Panc1 (cell line): ENCODE results near the gene EHMT2. TPM values are rescaled to one million over a fixed set of nuclear protein-coding genes. Genes with fewer than 3 reads are reported as not detected.
"Not testable (repeated sequence)": the region's sequence is repeated elsewhere in the genome, so short reads cannot be mapped to it uniquely, and the experiment has no call there.

Experiments used
- ATAC-seq: fragments of 200-7000 bp; cut with Tn5 transposase; 2 replicates; pipeline ENCODE4 v1.9.1; 2020; ENCODE audit warnings: mild to moderate bottlenecking, moderate library complexity
- BruUV-seq: library from RNA; stranded (reverse); fragments of 400-500 nt; replicated peaks from 2 replicates; lab custom pipeline; 2021; lab: Mats Ljungman, UMichigan
- CTCF ChIA-PET: fragments of 300-600 bp; sonication (Branson Sonifier 250); formaldehyde crosslinking; loops from one replicate; lab custom pipeline; 2022; ENCODE audit warnings: antibody characterized with exemption; lab: Charles Lee
- POLR2A ChIA-PET: fragments of 300-600 bp; sonication (Branson Sonifier 250); formaldehyde crosslinking; loops from one replicate; lab custom pipeline; 2022; ENCODE audit warnings: antibody characterized with exemption; lab: Charles Lee
- DNase-seq: peaks from one replicate; pipeline ENCODE4 v3.0.0-alpha.2; 2010; ENCODE audit warnings: low read depth, low spot score
- H3K27ac ChIP-seq: 2 replicates; pipeline ENCODE4 v1.5.1; 2011; ENCODE audit warnings: mild to moderate bottlenecking, low read length, inconsistent platforms
- H3K27me3 ChIP-seq: fragments of 200-500 bp; sonication (Bioruptor generic); 2 replicates; pipeline ENCODE4 v1.6.0; 2014; ENCODE audit warnings: low read length, inconsistent platforms; ENCODE audit not compliant: control insufficient read depth, insufficient read depth
- H3K36me3 ChIP-seq: fragments of 200-500 bp; sonication (Bioruptor generic); 2 replicates; pipeline ENCODE4 v1.5.1; 2014; ENCODE audit warnings: inconsistent platforms, mild to moderate bottlenecking, low read length, moderate library complexity; ENCODE audit not compliant: control insufficient read depth, insufficient read depth
- H3K4me1 ChIP-seq: 2 replicates; pipeline ENCODE4 v1.5.1; 2011; ENCODE audit warnings: inconsistent platforms, mild to moderate bottlenecking, low read length, moderate library complexity; ENCODE audit not compliant: control insufficient read depth, insufficient read depth
- H3K4me3 ChIP-seq, 2 experiments: 2 replicates each; pipeline ENCODE4 v1.5.1; 2011 to 2012; ENCODE audit warnings: low read depth in 2 of 2, low read length in 2 of 2, mild to moderate bottlenecking in 2 of 2, inconsistent platforms in 1 of 2, moderate library complexity in 1 of 2
- H3K9me3 ChIP-seq: fragments of 200-500 bp; sonication (Bioruptor generic); 2 replicates; pipeline ENCODE4 v1.5.1; 2014; ENCODE audit warnings: low read depth, mild to moderate bottlenecking, inconsistent platforms, low read length, moderate library complexity; ENCODE audit not compliant: control insufficient read depth, insufficient read depth
- POLR2AphosphoS5 ChIP-seq: IDR thresholded peaks from 2 replicates; pipeline ENCODE4 v1.6.1; 2012; ENCODE audit warnings: mild to moderate bottlenecking, low read depth, low read length, moderate library complexity
- SIN3A ChIP-seq: IDR thresholded peaks from 2 replicates; pipeline ENCODE4 v1.6.1; 2012; ENCODE audit warnings: low read depth, mild to moderate bottlenecking, low read length, moderate library complexity, borderline replicate concordance; ENCODE audit not compliant: insufficient read depth
- TCF7L2 ChIP-seq: IDR thresholded peaks from 2 replicates; pipeline ENCODE4 v1.6.1; 2011; ENCODE audit warnings: mild to moderate bottlenecking, low read depth, low read length, inconsistent platforms
- in situ Hi-C: cut with HindIII; loops from 2 replicates; pipeline ENCODE4 v1.10.0; 2016; ENCODE audit warnings: low sequenced_read_pairs, low pct_unique_long_range_greater_than_20kb
- intact Hi-C: fragments of 100-400 bp; cut with micrococcal nuclease; formaldehyde crosslinking; loops from one replicate; pipeline ENCODE4 v1.10.0; 2022; ENCODE audit not compliant: unreplicated experiment
- total RNA-seq: library from RNA; stranded (reverse); gene quantifications from one replicate; pipeline ENCODE4 v1.2.1, GENCODE V29; 2021; ENCODE audit not compliant: unreplicated experiment
- TF ChIP-seq, protein P1 (sequence below): fragments of 450-650 bp; IDR thresholded peaks from 2 replicates; pipeline ENCODE4 v1.5.1; 2017; ENCODE audit warnings: mild to moderate bottlenecking
- TF ChIP-seq, protein P2 (sequence below), 2 experiments: IDR thresholded peaks; 2 replicates each; pipeline ENCODE4 v1.6.1; 2011 to 2012; ENCODE audit warnings: low read depth in 2 of 2, control low read depth in 1 of 2, low read length in 1 of 2, mild to moderate bottlenecking in 1 of 2, moderate library complexity in 1 of 2; ENCODE audit not compliant: insufficient read depth in 1 of 2

Gene EHMT2
- total RNA-seq, 1 experiment from 2014 or later = 60.4 TPM

DNA sequence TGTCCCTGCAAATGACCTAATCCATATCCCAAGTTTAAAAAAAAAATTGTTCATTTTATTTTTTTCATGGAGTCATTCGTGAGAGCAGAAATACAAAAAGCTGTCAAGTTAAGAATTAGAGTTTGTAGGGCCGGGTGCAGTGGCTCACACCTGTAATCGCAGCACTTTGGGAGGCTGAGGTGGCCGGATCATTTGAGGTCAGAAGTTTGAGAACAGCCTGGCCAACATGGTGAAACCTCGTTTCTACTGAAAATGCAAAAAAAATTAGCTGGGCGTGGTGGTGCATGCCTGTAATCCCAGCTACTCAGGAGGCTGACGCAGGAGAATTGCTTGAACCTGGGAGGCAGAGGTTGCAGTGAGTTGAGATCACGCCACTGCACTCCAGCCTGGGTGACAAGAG is 9.2 kb upstream of the EHMT2 start:
- intact Hi-C loops, H3K27ac ChIP-seq, CTCF ChIA-PET, DNase-seq, ATAC-seq, H3K4me3 ChIP-seq, H3K9me3 ChIP-seq, H3K27me3 ChIP-seq, BruUV-seq, H3K36me3 ChIP-seq, in situ Hi-C loops: not testable (repeated sequence)
- POLR2A ChIA-PET = interaction anchor here (0.5 kb wide), 1 partner anchor 228 kb away, joined by 9 read pairs; no protein-coding TSS in a partner anchor
- H3K4me1 ChIP-seq = peaks cover 10% of the 10 kb centered on the region

DNA sequence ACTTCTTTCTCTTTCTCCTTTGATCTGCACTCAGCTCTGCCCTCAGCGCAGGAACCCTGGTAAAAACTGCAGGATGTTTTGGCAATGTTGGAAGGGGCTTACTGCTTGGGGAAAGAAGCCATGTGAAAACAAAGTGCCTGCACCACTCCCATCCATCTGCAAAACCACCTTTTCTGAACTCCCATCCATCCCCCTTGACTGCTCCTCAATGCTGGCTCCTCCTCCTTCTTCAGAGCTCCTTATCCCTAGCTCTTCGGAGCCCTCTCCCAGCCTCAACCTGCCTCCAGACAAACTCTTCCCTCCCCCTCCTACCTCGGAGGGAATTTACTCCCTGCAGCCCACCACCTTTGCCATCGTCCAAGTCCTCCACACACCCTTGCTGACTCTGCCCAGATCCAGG is 8.6 kb upstream of the EHMT2 start:
- in situ Hi-C loops (no loop called here), intact Hi-C loops (no loop called here)
- H3K9me3 ChIP-seq = no peaks in the 10 kb centered on the region
- no peaks in the 10 kb centered on the region for H3K36me3 ChIP-seq
- no peaks in the 10 kb centered on the region for H3K27me3 ChIP-seq
- no peak overlapping the region for H3K4me3 ChIP-seq
- DNase-seq = no peak
- H3K4me1 ChIP-seq = peaks cover 10% of the 10 kb centered on the region
- no peak overlapping the region for H3K27ac ChIP-seq
- TF ChIP-seq, protein P1, sequence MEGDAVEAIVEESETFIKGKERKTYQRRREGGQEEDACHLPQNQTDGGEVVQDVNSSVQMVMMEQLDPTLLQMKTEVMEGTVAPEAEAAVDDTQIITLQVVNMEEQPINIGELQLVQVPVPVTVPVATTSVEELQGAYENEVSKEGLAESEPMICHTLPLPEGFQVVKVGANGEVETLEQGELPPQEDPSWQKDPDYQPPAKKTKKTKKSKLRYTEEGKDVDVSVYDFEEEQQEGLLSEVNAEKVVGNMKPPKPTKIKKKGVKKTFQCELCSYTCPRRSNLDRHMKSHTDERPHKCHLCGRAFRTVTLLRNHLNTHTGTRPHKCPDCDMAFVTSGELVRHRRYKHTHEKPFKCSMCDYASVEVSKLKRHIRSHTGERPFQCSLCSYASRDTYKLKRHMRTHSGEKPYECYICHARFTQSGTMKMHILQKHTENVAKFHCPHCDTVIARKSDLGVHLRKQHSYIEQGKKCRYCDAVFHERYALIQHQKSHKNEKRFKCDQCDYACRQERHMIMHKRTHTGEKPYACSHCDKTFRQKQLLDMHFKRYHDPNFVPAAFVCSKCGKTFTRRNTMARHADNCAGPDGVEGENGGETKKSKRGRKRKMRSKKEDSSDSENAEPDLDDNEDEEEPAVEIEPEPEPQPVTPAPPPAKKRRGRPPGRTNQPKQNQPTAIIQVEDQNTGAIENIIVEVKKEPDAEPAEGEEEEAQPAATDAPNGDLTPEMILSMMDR = no peak
- TF ChIP-seq SIN3A = no peak
- no peak for TF ChIP-seq TCF7L2
- TF ChIP-seq POLR2AphosphoS5 = no peak
- TF ChIP-seq, protein P2, sequence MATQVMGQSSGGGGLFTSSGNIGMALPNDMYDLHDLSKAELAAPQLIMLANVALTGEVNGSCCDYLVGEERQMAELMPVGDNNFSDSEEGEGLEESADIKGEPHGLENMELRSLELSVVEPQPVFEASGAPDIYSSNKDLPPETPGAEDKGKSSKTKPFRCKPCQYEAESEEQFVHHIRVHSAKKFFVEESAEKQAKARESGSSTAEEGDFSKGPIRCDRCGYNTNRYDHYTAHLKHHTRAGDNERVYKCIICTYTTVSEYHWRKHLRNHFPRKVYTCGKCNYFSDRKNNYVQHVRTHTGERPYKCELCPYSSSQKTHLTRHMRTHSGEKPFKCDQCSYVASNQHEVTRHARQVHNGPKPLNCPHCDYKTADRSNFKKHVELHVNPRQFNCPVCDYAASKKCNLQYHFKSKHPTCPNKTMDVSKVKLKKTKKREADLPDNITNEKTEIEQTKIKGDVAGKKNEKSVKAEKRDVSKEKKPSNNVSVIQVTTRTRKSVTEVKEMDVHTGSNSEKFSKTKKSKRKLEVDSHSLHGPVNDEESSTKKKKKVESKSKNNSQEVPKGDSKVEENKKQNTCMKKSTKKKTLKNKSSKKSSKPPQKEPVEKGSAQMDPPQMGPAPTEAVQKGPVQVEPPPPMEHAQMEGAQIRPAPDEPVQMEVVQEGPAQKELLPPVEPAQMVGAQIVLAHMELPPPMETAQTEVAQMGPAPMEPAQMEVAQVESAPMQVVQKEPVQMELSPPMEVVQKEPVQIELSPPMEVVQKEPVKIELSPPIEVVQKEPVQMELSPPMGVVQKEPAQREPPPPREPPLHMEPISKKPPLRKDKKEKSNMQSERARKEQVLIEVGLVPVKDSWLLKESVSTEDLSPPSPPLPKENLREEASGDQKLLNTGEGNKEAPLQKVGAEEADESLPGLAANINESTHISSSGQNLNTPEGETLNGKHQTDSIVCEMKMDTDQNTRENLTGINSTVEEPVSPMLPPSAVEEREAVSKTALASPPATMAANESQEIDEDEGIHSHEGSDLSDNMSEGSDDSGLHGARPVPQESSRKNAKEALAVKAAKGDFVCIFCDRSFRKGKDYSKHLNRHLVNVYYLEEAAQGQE (IDR thresholded peaks at IDR 0.05; ENCODE audit: insufficient read depth in 1 of 2, low read depth in 2 of 2, low read length in 1 of 2) = no peak
- ChIA-PET CTCF (interaction anchor here (0.6 kb wide), 1 partner anchor 11 kb away, joined by 4 read pairs; no protein-coding TSS in a partner anchor), POLR2A (interaction anchor here (0.5 kb wide), 1 partner anchor 229 kb away, joined by 9 read pairs; no protein-coding TSS in a partner anchor)
- ATAC-seq = no peak
- no TSS peak for BruUV-seq

DNA sequence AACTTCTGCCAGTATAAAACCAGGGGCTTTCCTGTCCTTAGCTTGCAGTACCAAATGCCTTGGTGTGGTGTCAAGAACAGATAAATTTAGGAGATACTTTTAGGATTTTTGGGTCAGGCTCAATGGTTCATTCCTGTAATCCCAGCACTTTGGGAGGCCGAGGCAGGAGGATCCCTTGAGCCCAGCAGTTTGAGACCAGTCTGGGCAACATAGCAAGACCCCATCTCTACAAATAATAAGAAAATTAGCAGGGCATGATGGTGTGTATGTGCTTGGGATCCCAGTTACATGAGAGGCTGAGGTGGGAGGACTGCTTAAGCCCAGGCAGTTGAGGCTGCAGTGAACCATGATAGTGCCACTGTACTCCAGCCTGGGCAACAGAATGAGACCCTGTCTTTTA is 7.5 kb upstream of the EHMT2 start:
- CTCF ChIA-PET = no interaction called here
- Histone ChIP-seq H3K4me3 (no peak overlapping the region), H3K27me3 (no peaks in the 10 kb centered on the region), H3K4me1 (peaks cover 13% of the 10 kb centered on the region), H3K27ac (no peak overlapping the region), H3K9me3 (no peaks in the 10 kb centered on the region), H3K36me3 (no peaks in the 10 kb centered on the region)
- DNase-seq = no peak
- POLR2A ChIA-PET = no interaction called here
- no peak for TF ChIP-seq POLR2AphosphoS5
- TF ChIP-seq SIN3A = no peak
- TF ChIP-seq, protein P2 (IDR thresholded peaks at IDR 0.05; ENCODE audit: insufficient read depth in 1 of 2, low read depth in 2 of 2, low read length in 1 of 2) = no peak
- no TSS peak for BruUV-seq
- intact Hi-C loops (no loop called here), in situ Hi-C loops (no loop called here)
- no peak for ATAC-seq
